Activated naive CD8-positive, alpha-beta T cell (primary cell): Measurements from ENCODE around the gene KLLN.
"Not testable (repeated sequence)": the region's sequence is repeated elsewhere in the genome, so short reads cannot be mapped to it uniquely, and the experiment has no call there.

Experiments
- H3K27ac Mint-ChIP-seq: one replicate; pipeline ENCODE4 v1.8.0; 2021; ENCODE audit warnings: mixed read lengths
- H3K27me3 Mint-ChIP-seq: one replicate; pipeline ENCODE4 v1.8.0; 2021; ENCODE audit warnings: mixed read lengths
- H3K36me3 Mint-ChIP-seq: one replicate; pipeline ENCODE4 v1.8.0; 2021; ENCODE audit warnings: mixed read lengths
- H3K4me1 Mint-ChIP-seq: one replicate; pipeline ENCODE4 v1.8.0; 2021; ENCODE audit warnings: low read depth, mixed read lengths
- H3K4me3 Mint-ChIP-seq: one replicate; pipeline ENCODE4 v1.8.0; 2021; ENCODE audit warnings: mild to moderate bottlenecking, mixed read lengths
- H3K9me3 Mint-ChIP-seq: one replicate; pipeline ENCODE4 v1.8.0; 2021; ENCODE audit warnings: low read depth, mixed read lengths

Gene KLLN, protein sequence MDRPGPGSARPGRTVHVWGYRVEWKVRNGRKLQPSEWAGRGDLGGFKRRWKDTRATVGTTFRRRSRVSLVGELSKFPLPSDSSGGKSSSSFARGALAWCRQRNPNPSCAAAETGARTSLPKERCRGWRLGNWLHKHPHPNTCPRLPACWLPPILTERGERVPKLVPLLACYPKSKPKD

DNA sequence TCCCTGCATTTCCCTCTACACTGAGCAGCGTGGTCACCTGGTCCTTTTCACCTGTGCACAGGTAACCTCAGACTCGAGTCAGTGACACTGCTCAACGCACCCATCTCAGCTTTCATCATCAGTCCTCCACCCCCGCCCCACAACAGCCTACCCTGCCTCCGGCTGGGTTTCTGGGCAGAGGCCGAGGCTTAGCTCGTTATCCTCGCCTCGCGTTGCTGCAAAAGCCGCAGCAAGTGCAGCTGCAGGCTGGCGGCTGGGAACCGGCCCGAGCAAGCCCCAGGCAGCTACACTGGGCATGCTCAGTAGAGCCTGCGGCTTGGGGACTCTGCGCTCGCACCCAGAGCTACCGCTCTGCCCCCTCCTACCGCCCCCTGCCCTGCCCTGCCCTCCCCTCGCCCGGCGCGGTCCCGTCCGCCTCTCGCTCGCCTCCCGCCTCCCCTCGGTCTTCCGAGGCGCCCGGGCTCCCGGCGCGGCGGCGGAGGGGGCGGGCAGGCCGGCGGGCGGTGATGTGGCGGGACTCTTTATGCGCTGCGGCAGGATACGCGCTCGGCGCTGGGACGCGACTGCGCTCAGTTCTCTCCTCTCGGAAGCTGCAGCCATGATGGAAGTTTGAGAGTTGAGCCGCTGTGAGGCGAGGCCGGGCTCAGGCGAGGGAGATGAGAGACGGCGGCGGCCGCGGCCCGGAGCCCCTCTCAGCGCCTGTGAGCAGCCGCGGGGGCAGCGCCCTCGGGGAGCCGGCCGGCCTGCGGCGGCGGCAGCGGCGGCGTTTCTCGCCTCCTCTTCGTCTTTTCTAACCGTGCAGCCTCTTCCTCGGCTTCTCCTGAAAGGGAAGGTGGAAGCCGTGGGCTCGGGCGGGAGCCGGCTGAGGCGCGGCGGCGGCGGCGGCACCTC lies at the start of gene KLLN, which contains the start of gene PTEN:
KLLN (minus strand) TSS at position 481 of the 891 bp plus-strand sequence. CDS start 1,046 bp downstream, outside the sequence.
PTEN (plus strand) TSS at position 573 of the 891 bp plus-strand sequence. CDS start 845 bp downstream, outside the sequence.
- Mint-ChIP-seq H3K4me3 (peak within 1 kb of the TSS; percentile 97), H3K4me1 (peaks cover 51% of the 10 kb centered on the region), H3K27ac (peak within 1 kb of the TSS; percentile 89)

DNA sequence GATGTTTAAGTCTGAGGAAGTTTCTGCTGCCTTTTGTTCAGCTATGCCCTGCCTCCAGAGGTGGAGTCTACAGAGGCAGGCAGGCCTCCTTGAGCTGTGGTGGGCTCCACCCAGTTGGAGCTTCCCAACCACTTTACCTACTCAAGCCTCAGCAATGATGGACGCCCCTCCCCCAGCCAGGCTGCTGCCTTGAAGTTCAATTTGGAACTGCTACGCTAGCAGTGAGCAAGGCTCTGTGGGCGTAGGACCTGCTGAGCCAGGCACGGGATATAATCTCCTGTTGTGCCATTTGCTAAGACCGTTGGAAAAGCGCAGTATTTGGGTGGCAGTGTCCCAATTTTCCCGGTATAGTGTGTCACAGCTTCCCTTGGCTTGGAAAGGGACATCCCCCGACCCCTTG lies 40.1 kb upstream of the KLLN start:
- H3K4me1 Mint-ChIP-seq, result peaks cover 66% of the 10 kb centered on the region
- not testable (repeated sequence) for H3K27ac Mint-ChIP-seq, H3K27me3 Mint-ChIP-seq, H3K4me3 Mint-ChIP-seq
- peaks cover 49% of the 10 kb centered on the region for H3K36me3 Mint-ChIP-seq
- peaks cover 15% of the 10 kb centered on the region for H3K9me3 Mint-ChIP-seq

More for the DNA sequence above, at the start of gene KLLN, which contains the start of gene PTEN:
- H3K9me3 Mint-ChIP-seq, result no peaks in the 10 kb centered on the region
- peaks cover under 1% of the 10 kb centered on the region for H3K36me3 Mint-ChIP-seq
- H3K27me3 Mint-ChIP-seq, result no peaks in the 10 kb centered on the region

DNA sequence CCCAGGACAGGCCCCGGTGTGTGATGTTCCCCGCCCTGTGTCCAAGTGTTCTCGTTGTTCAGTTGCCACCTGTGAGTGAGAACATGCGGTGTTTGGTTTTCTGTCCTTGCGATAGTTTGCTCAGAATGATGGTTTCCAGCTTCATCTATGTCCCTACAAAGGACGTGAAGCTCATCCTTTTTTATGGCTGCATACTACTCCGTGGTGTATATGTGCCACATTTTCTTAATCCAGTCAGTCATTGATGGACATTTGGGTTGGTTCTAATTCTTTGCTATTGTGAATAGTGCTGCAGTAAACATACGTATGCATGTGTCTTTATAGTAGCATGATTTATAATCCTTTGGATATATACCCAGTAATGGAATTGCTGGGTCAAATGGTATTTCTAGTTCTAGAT lies 34.6 kb upstream of the KLLN start:
- H3K27me3 Mint-ChIP-seq, H3K4me3 Mint-ChIP-seq: not testable (repeated sequence)
- peak overlapping the region; percentile 41 for H3K27ac Mint-ChIP-seq
- H3K36me3 Mint-ChIP-seq, result peaks cover 53% of the 10 kb centered on the region
- H3K4me1 Mint-ChIP-seq, result peaks cover 70% of the 10 kb centered on the region
- H3K9me3 Mint-ChIP-seq, result peaks cover 12% of the 10 kb centered on the region

DNA sequence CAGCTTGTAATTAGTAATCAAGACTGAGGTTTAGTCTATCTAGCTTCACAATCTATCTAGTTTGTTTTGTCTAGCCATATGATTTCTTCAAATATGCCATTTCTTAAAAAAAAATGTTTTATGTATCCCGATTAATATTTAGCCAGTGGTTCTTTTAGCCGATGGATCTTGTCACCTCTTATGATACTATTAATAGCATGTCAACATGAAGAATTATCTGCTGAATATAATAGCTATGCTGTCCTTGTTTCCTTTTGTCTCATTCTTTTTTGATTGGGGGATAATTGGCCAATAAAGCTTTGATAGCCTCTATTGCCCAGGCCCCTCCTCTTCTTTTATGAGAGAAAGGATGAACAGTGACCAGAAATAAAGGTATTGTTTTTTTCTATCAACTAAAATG lies 32.9 kb upstream of the KLLN start:
- H3K9me3 Mint-ChIP-seq, result peaks cover 7% of the 10 kb centered on the region
- H3K27me3 Mint-ChIP-seq, result no peaks in the 10 kb centered on the region
- peaks cover 71% of the 10 kb centered on the region for H3K4me1 Mint-ChIP-seq
- peaks cover 38% of the 10 kb centered on the region for H3K36me3 Mint-ChIP-seq
- no peak overlapping the region for H3K4me3 Mint-ChIP-seq
- H3K27ac Mint-ChIP-seq, result peak overlapping the region; percentile 67

DNA sequence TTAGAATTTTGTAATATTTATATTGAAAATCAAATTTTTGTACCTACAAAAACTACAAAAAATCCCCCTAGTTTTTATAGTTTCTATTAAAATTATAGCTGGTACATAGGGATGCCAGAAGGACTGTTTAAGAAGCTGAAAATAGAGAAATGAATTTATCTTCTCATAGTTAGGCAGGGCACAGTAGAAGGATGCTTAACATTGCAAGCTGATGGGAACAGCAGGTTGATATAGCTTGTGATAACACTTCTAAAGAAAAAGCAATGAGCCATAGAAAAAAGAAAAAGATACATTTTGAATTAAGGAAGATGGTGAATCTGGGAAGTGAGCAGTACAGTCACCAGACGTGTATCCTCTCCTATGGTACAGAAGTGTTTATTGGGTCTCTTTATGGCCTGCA lies 32.1 kb upstream of the KLLN start:
- Mint-ChIP-seq H3K4me1 (peaks cover 67% of the 10 kb centered on the region), H3K9me3 (no peaks in the 10 kb centered on the region), H3K27ac (peak overlapping the region; percentile 34), H3K4me3 (no peak overlapping the region), H3K27me3 (no peaks in the 10 kb centered on the region), H3K36me3 (peaks cover 31% of the 10 kb centered on the region)

DNA sequence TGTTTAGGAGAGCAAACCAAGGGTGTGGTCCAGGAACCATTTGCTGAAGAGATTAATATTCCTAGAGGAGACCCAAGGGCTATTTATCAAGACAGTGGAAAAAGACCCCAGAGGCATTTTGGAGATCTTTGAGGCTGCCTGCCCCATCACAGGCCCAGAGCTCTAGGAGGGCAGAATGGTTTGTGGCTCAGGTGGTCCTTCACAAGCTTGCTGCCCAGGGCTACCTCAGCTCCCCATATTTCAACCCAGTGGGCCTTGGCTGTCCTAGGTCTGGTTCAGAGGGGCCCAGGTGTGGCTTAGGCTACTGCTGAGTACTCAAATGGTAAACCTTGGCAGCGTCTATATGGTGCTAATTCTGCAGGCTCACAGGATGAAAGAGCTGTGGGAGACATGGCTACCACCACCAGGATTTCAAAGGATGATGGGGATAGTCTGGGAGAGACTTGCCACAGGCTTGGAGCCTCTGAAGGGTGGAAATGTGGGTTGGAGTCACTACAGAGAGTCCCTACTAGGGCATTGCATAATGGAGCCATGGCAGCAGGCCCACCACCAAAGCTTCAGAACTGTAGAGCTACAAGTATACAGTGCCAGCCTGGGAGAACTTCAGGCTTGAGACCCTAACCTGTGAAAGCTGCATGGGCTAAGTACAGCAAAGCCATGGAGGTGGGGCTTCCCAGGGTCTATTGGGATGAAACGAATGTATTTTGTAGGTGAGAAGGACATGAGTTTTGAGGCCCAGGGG lies 24.4 kb upstream of the KLLN start:
- H3K36me3 Mint-ChIP-seq, result peaks cover 26% of the 10 kb centered on the region

DNA sequence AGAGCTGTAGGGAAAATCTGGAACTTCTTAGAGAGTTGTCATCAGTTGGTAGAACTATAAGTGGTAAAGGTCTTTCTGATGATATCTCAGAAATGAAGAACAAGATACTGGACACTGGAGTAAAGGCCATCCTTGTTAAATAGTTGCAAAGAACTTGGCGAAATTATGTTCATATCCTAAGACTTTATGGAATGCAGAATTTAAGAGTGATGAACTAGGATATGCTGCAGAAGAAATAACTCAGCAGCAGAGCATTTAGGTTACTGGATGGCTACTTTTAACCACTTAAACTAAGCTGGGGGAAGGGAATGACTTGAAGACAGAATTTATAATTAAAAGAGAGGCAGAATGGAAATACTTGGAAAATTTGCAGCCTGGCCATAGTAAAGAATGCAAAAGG lies 23.8 kb upstream of the KLLN start:
- H3K27ac Mint-ChIP-seq, result no peak overlapping the region
- no peaks in the 10 kb centered on the region for H3K27me3 Mint-ChIP-seq
- H3K4me1 Mint-ChIP-seq, result peaks cover 40% of the 10 kb centered on the region
- no peak overlapping the region for H3K4me3 Mint-ChIP-seq
- H3K9me3 Mint-ChIP-seq, result peaks cover 18% of the 10 kb centered on the region
- peaks cover 26% of the 10 kb centered on the region for H3K36me3 Mint-ChIP-seq

More for the DNA sequence above, 24.4 kb upstream of the KLLN start:
- H3K27me3 Mint-ChIP-seq, result no peaks in the 10 kb centered on the region
- H3K9me3 Mint-ChIP-seq, result peaks cover 18% of the 10 kb centered on the region
- H3K4me3 Mint-ChIP-seq, result no peak overlapping the region
- peaks cover 40% of the 10 kb centered on the region for H3K4me1 Mint-ChIP-seq
- no peak overlapping the region for H3K27ac Mint-ChIP-seq

DNA sequence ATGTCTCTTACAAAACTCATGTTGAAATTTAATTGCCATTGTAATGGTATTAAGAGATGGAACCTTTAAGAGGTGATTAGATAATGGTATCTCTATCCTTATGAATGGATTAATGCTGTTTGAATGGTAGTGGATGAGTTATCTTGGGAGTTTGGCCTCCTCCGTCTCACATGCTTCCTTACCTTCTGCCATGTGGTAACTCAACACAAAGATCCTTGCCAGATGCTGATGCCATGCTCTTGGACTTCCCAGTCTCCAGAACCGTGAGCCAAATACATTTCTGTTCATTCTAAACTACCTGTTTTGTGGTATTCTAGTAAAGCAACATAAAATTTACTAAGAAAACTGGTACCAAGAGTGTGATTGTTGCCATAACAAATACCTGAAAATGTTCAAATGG lies 23.3 kb upstream of the KLLN start:
- no peak overlapping the region for H3K4me3 Mint-ChIP-seq
- H3K4me1 Mint-ChIP-seq, result peaks cover 44% of the 10 kb centered on the region
- H3K27me3 Mint-ChIP-seq, result no peaks in the 10 kb centered on the region
- peaks cover 18% of the 10 kb centered on the region for H3K9me3 Mint-ChIP-seq
- no peak overlapping the region for H3K27ac Mint-ChIP-seq
- peaks cover 29% of the 10 kb centered on the region for H3K36me3 Mint-ChIP-seq

DNA sequence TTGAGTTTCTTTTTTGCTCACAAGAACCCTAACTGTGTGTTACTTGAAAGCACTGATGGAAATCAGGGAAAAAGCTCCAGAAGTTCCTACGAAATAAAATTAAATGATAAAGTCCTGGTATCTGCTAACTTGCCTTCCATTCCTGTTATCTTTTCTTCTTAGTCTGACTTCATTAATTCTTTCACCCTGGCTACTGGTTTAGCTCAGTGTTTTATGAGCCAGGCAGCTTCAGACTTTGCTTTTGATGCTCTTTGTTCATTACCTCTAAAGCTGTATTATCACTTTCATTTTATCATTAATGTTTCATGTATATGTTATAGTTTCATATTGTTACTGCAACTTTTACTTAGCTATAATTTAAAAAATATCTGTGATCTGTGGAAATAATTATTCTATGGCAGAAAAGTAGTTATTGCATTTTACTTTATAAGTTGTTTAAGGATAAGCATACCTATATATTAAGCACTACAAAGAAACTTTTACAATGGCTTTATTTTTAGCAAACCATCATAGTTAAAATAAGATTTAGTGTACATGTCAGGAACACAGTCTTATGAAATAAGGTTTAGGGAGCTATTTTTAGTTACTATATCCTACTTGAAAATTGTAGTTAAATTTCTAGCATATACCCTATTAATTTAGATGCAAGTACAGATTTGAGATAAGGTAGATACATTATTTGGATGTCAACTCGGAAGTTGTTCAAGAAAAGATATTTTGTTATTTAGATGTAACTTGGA lies 19.4 kb upstream of the KLLN start:
- peak overlapping the region; percentile 64 for H3K27ac Mint-ChIP-seq
- peaks cover 42% of the 10 kb centered on the region for H3K36me3 Mint-ChIP-seq
- peaks cover 46% of the 10 kb centered on the region for H3K4me1 Mint-ChIP-seq
- H3K27me3 Mint-ChIP-seq, result no peaks in the 10 kb centered on the region
- H3K9me3 Mint-ChIP-seq, result peaks cover 18% of the 10 kb centered on the region
- H3K4me3 Mint-ChIP-seq, result peak overlapping the region; percentile 21

DNA sequence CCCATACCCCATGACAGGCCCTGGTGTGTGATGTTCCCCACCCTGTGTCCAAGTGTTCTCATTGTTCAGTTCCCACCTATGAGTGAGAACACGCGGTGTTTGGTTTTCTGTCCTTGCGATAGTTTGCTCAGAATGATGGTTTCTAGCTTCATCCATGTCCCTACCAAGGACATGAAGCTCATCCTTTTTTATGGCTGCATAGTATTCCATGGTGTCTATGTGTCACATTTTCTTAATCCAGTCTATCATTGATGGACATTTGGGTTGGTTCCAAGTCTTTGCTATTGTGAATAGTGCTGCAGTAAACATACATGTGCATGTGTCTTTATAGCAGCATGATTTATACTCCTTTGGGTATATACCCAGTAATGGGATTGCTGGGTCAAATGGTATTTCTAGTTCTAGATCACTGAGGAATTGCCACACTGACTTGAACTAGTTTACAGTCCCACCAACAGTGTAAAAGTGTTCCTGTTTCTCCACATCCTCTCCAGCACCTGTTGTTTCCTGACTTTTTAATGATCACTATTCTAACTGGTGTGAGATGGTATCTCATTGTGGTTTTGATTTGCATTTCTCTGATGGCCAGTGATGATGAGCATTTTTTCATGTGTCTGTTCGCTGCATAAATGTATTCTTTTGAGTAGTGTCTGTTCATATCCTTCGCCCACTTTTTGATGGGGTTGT lies 18.2 kb upstream of the KLLN start:
- not testable (repeated sequence) for H3K4me3 Mint-ChIP-seq
- H3K36me3 Mint-ChIP-seq, result peaks cover 34% of the 10 kb centered on the region

DNA sequence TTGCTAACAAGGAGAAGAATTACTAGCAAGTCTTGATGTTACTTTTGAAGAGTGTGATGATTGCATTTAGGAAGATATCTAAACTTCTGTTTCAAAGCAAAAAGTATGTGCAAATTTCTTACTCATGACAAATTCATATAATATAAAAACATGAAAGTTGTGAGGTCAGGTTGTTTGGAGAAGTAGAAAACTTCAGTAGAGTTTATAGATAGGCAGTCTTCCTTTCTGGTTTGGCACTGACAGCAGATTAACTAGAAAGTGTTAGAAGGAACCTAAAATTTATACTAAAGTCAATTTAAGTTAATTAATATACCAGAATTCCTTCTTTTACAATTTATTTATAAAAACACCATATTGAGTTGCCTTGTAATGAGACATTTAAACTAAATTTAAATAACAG lies 17.0 kb upstream of the KLLN start:
- H3K4me3 Mint-ChIP-seq, result no peak overlapping the region
- H3K36me3 Mint-ChIP-seq, result peaks cover 25% of the 10 kb centered on the region
- H3K27me3 Mint-ChIP-seq, result no peaks in the 10 kb centered on the region
- H3K27ac Mint-ChIP-seq, result no peak overlapping the region
- no peaks in the 10 kb centered on the region for H3K9me3 Mint-ChIP-seq
- peaks cover 46% of the 10 kb centered on the region for H3K4me1 Mint-ChIP-seq

More for the DNA sequence above, 18.2 kb upstream of the KLLN start:
- H3K4me1 Mint-ChIP-seq, result peaks cover 44% of the 10 kb centered on the region
- not testable (repeated sequence) for H3K27me3 Mint-ChIP-seq
- H3K9me3 Mint-ChIP-seq, result peaks cover 10% of the 10 kb centered on the region
- H3K27ac Mint-ChIP-seq, result peak overlapping the region; percentile 64

DNA sequence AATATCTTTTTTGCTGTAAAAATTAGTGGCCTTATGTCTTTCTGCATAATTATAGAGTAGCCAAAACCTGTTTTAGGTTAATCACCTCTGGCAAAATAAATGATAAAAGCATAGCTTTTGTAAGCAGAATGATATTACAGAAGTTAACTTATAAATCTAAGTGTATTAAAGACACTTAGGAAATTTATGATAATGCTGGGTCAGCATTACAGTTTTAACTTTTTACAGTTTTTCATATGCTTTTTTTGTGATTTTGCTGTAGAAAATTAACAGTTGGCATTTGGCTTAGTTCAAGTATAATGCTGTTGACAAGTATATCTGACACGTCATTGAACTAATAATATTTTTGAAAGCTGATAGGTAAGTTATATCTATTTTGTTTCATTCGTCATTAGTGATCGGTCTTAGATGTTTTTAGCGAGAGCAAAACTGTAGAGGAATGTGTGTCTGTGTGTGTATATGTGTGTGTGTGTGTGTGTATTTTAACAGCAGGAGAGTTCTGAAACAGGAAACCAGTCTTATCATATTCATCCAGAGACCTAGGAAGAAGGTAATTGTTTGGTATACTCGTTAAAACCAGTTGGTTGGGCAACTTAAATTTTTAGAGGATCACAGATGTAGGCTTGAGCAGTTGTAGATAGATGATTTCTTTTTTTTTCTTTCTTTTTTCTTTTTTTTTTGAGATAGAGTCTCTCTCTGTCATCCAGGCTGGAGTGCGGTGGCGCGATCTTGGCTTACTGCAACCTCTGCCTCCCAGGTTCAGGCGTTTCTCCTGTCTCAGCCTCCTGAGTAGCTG lies 15.5 kb upstream of the KLLN start:
- Mint-ChIP-seq H3K36me3 (peaks cover 22% of the 10 kb centered on the region), H3K27me3 (no peaks in the 10 kb centered on the region), H3K27ac (peak overlapping the region; percentile 28), H3K9me3 (no peaks in the 10 kb centered on the region), H3K4me3 (no peak overlapping the region), H3K4me1 (peaks cover 58% of the 10 kb centered on the region)

DNA sequence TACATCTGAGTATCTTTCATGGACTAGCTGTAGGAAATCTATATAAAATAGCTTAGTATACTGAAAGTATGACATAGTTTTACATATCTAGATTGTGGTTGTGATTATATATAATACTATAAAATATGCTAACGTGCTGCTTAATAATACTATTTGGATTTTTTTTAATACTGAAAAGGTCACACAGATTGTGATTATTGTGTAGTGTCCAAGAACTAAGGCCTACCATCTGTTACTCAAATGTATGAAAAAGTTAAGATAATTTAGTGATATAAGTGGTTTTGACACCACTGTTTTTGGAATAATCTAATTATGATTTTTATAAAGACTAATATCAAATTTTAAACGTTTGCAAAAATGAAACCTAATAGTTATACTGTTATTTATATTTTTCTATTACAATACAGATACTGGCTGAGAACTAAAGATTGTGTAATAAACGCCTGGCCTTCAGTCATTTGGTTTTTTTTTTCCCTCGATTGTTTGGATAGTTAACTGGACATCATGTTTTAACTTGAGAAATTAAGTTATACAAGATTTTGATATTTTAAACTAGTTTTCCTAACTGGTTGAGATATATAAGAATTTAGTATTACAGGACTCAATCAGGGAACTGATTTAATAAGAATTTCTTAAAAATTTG lies 12.7 kb upstream of the KLLN start:
- Mint-ChIP-seq H3K36me3 (peaks cover 12% of the 10 kb centered on the region), H3K27me3 (no peaks in the 10 kb centered on the region), H3K4me3 (no peak overlapping the region), H3K27ac (no peak overlapping the region), H3K4me1 (peaks cover 67% of the 10 kb centered on the region), H3K9me3 (no peaks in the 10 kb centered on the region)
